HG02884 (cell line): Measurements from ENCODE around the gene ZFAND3.

Experiments used
- ATAC-seq: cut with Tn5 transposase; IDR thresholded peaks from one replicate; pipeline ENCODE4 v1.9.1; 2021; ENCODE audit warnings: mild to moderate bottlenecking, moderate library complexity; ENCODE audit not compliant: unreplicated experiment

ZFAND3 gene

DNA sequence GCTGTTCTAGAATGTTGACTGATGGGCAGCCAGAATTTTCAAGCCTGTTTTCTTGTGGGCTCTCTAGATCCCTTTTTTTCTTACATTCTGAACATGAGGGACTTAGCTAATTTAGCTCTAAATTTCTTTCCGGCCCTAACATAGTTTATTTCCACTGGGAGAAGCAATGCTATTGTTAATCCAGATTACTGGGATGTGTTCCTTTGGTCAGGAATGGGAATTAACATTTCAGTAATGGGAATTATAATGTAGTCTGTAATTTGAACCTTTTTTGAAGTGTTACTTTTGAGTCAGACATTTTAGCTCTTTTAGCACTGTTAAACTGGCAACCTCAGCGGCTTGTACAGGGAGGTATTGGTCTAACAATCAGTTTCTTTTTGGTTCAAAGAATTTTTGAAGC, 7.5 kb downstream of the ZFAND3 start:
- ATAC-seq, result no peak

DNA sequence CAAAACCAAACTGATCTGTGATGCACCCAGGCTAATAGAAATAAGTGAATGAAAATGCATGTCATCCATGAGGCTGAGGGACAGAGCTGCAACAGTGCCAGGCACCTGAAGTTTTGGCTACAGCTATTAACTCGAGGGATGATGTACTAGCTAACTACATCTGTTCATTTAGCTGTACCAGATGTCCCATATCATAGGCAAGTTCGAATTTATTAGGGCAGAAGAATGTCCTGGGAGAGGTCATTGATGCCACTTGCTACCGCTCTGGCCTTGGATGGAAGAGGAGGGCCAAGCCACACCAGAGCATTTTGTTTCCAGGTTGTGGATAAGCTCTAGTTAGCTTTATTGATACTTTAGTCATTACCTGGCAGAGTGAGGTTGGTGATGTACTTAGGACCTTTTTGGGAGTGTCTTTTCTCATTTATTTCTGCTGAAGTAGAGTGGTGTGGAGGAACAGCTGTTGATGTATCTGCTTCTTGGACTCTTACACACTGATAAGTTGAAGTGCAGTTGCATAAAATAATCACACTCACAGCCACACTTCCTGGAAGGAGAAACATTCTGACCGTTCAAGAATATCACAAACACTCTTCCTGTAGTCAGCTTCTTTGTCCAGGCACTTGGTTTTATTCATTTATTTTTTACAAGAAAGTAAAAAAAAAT, 8.2 kb downstream of the ZFAND3 start:
- no peak for ATAC-seq

DNA sequence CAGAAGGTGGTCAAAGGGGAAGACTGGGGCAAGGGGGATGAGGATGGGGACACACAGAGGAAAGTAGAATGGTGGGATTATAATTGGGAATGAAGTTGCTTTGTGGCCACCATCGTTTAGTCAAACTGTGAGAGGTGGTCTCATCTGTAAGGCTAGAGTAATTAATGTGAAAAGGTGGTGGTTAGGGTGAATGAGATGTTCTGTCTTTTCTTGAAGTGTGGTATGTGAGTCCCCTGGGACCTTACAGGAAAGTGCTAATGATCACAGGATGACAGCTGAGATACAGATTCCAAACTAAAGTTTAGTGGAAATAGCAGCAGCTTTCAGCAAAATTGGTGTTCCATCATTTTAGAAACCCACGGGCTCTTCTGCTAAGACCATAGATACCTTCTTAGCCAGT, 10.7 kb downstream of the ZFAND3 start:
- ATAC-seq, result no peak

DNA sequence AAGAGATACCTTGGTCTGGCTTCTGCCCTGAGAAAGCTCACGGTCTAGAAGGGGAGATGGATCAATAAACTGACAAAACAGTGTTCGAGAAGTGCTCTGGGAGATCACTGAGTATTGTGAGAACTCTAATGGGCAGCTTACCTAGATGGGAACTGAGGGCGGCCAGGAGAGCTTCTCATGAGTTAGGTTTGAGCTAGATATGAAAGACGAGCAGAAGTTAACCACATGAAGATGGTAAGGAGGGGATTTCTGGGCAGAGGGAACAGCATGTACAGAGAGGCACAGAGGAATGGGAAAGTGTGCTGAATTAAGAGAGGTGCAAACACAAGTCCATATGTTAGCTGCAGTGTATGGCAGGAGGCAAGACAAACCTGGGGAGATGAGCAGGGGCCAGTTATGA, 11.9 kb downstream of the ZFAND3 start:
- no peak for ATAC-seq

DNA sequence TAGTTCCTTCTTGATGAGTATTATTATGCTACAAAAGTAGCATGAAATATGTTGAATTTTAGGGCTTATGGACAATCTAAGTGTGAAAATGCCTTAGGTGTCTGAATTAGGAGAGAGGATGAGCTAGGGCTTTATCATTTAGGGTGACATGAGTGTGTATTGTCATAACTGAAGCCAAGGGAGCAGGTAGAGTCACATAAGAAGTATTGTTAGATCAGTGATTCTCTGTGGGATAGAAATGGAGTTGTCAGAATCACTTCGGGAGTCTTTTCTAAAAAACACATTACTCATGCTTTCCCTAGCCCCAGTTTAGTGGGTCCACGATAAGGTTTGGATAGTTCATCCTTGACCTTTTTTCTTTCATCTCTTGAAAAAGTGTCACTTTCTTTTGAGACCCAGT, 16.4 kb downstream of the ZFAND3 start:
- ATAC-seq, result no peak

DNA sequence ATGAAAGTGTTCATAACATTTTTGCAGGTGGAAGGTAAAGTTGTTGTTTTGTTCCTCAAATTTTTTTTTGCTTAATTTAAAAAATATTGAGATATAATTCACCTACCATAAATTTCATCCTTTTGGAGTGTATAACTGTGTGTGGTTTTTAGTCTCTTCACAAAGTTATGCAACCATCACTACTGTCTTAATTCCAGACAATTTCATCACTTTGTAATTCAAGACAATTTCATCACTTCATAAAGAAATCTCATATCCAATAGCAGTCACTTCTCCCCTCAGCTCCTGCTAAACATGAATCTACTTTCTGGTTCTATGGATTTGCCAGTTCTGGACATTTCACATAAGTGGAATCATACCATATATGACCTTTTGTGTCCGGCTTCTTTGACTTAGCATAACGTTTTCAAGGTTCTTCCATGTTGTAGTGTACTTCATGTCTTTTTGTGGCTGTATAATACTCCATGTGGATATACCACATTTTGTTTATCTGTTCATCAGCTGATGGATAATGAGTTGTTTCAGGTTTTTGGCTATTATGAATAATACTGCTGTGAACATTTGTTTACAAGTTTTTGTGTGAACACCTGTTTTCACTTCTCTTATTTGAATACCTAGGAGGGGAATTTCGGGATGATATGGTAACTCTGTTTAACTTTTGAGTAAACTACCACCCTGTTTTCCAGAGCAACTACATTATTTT, 18.8 kb downstream of the ZFAND3 start:
- ATAC-seq, result no peak

DNA sequence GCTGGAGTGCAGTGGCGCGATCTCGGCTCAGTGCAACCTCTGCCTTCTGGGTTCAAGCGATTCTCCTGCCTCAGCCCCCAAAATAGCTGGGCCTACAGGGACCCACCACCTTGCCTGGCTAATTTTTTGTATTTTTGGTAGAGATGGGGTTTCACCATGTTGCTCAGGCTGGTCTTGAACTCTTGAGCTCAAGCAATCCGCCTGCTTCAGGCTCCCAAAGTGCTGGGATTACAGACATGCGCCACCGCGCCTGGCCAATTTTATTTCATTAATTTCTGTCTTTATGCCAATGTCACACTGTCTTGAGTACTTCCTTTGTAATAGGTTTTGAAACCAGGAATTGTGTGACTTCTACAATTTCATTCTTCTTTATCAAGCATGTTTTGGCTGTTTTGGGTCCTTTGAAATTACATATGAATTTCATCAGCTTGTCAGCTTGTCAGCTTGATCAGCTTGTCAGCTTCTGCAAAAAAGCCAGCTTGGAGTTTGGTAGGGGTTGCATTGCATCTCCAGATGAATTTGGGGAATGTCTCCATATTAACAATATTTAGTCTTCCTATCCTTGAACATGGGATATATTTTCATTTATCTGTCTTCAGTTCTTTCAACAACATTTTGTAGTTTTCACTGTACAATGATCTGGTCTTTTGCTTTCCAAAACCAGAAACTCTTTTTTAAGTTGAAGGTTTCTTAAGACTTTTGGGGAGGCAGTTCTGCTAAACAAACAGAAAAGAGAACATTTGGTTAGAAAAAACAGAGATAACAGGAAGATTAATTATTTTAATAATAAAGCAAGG, 20.8 kb downstream of the ZFAND3 start:
- ATAC-seq, result no peak

DNA sequence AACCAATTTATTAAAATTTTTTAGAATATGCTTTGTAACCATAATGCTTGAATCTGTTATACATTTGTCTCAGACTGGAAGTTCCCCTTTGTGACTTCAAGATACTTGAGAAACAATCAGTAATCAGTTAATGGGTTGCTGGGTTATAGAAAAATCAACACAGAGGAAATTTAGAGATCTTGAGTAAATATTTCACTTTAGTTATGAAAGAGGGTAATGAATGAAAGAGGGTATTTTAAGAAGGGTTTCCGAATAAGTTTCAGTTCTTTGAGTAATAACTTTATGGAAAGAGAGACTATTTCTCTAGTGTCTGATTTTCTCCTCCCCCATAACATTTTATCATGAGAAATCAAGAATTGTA, 21.4 kb downstream of the ZFAND3 start:
- ATAC-seq, result no peak

DNA sequence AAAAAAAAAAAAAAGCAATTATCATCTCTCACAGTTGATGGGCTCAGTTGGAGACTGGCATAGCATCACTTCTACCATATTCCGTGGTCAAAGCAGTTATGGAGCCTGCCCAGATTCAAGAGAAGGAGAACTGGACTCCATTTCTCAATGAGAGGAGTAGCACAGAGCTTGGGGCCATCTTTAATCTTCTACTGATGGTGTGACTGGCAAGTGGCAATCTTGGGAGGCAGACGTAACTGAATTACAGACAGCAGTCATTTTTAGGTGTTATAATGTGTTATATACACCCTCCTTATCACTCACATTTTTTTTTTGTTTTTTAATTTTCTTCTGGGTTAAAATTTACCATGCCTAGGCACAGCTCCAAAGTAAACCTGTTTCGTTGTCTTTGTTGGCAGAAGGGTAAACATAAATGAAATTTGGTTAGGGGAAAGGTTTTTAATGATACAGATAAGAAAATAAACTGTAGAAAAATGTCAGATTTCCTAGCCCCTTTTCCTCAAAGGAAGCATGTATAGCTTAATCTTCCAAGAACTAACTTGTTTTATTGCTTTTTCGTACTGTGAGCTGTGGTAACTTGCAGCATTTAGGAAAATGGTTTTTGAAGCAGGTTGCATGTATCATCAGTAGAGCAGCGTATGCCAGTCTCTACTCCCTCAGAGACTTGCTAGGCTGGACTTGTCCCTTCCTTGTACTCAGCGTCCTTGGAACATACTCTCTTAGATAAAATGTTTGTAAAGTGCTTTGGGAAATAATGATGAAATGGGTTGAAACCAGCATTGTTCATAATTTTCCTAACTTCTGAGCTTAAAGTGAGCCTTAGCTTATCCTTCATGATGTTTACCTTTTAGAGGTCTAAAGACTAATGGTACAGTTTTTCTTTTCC, 25.7 kb downstream of the ZFAND3 start:
- no peak for ATAC-seq

DNA sequence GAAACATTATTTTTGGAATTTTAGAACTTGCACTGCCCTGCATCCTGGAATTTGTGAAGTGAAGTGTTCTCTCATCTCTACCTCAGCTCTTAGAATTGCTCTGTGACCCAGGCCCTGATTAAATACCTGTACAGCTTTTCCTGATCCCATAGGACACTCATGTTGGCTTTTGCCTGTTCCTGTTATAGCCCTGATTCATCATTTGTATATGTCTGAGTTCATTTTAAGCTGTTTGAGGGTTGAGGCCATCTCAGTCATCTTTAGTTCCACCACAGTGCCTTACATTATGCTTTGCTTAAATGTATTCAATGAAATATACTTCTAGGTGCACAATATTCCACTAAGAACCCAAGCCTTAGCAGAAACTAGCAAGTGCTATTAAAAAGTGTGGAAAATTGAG, 26.4 kb downstream of the ZFAND3 start:
- no peak for ATAC-seq

DNA sequence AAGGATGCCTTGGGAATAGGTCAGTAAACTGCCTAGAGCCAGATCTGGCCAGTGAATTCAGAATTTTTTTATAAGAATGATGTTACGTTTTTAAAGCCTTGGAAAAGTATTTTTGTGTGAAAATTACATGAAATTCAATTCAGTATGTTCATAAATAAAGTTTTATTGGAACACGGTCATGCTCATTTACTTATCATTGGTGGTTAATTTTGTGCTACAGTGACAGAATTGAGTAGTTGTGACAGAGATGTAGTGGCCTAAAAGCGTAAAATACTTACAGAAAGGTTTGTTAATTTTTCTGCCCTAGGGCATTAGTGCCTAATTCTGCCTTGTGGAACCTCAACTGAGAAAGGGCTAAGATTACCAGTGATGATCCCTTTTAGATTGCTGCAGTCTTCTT, 28.2 kb downstream of the ZFAND3 start:
- no peak for ATAC-seq

DNA sequence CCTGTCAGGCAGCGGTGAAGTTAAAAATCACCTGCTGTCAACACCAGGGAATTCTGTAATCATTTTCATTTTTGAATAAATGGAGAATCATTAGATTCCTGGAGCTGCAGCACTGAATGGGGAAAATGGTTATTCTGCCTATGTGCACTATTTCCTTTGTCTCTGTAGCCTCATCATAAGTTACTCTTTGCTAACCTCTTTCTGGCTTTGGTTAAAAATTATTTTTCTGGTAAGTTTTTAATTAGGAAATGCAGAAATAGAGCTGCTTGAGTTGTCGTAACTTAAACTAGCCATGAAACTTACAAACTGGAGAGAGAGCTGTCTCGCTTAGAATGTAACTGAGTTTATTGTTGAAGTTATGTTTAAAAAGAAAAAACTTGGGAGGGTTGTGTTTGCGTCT, 28.8 kb downstream of the ZFAND3 start:
- no peak for ATAC-seq

DNA sequence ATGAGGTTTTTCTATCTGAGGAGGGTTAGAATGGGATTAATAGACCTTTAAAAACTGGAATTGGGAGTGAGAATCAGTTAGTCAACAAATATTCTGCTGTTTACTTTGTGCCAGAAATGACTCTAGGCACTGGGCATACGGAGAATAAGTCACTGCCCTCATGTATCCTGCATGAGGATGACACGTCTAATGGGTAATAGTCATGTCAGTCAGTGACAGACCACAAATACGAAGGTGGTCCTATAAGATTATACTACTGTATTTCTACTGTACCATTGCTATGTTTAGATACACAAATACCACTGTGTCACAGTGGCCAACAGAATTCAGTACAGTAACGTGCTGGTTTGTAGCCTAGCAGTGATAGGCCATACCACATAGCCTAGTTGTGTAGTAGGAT, 30.7 kb downstream of the ZFAND3 start:
- no peak for ATAC-seq

DNA sequence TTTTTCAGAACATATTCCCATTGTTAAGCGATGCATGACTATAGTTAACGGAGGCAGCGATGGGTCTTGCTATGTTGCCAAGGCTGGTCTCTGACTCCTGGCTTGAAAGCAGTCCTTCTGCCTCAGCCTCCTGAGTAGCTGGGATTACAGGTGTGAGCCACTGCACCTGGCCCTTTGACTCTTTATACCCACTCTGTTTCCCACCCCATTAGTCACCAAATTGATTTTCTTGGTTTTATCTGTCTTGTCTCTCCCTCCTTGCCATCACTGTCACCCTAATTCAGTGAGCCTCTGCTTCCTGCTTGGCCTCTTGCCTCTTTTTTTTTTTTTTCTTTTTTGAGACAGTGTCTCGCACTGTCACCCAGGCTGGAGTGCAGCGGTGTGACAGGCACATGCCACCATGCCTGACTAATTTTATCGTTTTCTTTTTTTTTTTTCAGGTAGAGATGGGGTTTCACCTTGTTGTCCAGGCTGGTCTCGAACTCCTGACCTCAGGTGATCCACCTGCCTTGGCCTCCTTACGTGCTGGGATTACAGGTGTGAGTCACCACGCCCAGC, 31.3 kb downstream of the ZFAND3 start:
- no peak for ATAC-seq

DNA sequence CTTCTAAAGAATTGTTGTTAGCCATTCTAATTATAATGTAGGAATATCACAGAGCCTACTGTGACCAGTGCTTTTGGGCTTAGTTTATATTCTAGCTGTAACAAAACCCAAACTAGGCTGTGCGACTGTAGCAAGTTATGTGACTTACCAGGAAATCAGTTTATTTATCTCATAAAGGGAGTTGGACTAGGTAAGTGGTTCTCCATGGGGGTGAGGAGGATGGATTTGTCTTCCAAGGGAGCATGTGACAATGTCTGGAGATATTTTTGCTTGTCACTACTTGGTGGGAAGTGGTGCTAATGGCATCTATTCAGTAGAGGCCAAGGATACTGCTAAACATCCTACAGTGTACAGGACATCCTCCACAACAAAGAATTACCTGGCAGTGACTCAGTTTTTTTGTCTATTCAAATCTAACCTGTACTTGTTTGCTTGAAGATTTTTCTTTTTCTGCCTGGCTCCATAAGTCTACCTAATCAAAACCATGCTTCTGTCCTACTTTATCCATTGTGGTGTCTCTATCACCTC, 32.5 kb downstream of the ZFAND3 start:
- ATAC-seq, result no peak

DNA sequence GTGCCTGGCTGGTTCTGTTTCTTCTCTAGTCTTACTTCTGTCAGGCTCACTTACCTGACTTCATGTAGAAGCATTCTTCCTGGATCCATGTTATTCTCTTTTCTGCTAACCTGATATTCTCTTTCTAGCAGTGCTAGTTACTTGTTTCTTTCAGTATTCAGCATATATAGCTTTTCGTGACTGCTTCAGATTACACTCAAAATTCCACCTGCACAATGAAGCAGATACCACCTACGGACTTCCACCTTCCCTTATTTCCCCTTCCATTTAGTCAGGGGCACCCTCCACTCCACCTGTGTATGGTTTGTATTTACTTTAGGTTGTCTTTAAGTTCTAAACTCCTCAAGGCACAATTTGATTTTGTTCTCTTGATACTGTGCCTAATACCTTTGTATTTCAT, 36.8 kb downstream of the ZFAND3 start:
- no peak for ATAC-seq

DNA sequence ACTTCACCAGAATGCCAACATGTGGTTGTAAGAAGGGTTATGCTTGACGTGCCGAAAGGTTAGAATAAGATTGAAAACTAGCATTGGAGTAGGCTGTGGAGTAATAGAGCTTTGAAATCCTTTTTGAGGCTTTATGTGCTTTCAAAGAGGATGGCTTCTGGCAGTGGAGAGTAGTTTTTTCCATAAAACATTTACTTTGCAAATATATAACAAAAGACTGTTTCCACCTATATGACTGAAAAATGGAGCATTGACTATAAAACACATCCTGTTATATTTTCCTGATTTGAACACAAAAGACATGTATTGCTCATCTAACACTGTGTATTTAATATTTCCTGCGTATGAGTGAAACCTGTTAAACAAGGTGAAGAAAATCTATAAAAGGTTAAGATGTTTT, 38.8 kb downstream of the ZFAND3 start:
- ATAC-seq, result no peak

DNA sequence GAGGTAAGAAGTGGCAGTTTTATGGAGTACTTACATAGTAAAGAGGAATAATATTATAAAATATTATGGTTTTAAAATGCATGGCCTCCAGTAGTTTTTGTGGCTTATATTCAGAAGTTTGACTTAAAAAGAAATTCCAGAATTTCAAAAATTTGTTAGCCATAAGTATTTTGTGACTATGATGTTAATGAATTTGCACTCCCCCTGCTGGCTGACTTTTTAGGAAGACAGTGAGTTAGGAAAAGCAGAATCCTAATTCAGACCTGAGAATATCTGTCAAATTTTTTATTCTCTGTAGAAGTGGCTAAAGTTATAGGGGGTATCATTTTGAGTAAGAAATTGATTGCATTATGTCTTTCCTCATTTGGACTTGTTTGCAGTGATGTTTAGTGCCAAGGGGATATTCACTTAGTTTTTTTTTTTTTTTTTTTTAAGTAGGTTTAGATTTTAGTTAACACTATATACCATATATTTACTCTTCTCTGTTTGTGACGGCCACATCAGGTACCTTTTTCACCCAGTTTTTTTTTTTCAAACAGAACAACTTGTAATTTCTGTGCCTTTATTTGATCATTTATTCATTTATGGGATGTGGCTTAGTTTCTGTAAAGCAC, 40.8 kb downstream of the ZFAND3 start:
- no peak for ATAC-seq

DNA sequence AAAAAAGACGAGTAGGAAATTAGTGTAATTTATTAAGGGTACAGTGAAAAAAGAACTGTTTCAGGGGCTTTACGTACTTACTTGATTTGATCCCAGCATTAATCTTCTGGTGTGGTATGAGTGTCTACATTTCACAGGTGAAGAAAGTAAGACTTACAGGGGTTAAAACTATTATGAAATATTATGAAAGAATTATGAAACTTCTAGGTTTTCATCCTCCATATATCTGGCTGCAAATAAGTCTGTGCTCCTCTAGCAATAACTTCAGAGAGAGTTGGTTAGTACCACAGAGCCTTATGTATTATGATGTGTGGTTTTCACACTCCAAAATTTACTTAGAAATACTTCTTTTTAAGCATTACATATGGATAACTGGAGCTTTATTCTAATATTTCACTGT, 41.9 kb downstream of the ZFAND3 start:
- ATAC-seq, result no peak

DNA sequence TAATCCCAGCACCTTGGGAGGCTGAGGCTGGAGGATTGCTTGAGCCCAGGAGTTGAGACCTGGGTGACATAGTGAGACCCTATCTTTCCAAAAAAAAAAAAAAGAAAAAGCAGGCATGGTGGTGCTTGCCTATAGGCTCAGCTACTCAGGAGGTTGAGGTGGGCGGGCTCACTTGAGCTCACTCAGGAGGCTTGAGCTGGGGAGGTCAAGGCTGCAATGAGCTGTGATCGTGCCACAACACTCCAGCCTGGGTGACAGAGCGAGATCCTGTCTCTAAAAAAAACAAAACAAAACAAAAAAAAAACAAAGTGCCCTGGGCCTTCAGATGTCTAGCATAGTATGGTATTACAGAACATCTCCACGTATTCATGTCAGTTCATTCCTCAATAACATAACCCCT, 42.9 kb downstream of the ZFAND3 start:
- ATAC-seq, result no peak
